Activated naive CD4-positive, alpha-beta T cell treated with anti-CD3 and anti-CD28 coated beads, Interleukin-2, amount 50 U/mL, for 72 hours (primary cell): ENCODE measurements around the gene ADGRV1. TPM values are rescaled to one million over a fixed set of nuclear protein-coding genes. Genes with fewer than 3 reads are reported as not detected.
"Not testable (repeated sequence)": the region's sequence is repeated elsewhere in the genome, so short reads cannot be mapped to it uniquely, and the experiment has no call there.

ENCODE experiments used
- ATAC-seq, 2 donors: fragments of 150-1000 bp; cut with Tn5 transposase; 2 replicates each; pipeline ENCODE4 v1.10.0; 2021; ENCODE audit warnings: mild to moderate bottlenecking in 2 of 2, moderate library complexity in 2 of 2
- DNase-seq, 2 donors: peaks; one replicate each; pipeline ENCODE4 v3.0.0; 2021 to 2022; ENCODE audit warnings: low spot score in 2 of 2
- H3K27ac Mint-ChIP-seq, 2 donors: one replicate each; pipeline ENCODE4 v1.8.0; 2022; ENCODE audit warnings: mild to moderate bottlenecking in 2 of 2, mixed read lengths in 2 of 2
- H3K36me3 Mint-ChIP-seq, 2 donors: one replicate each; pipeline ENCODE4 v1.8.0; 2022; ENCODE audit warnings: mixed read lengths in 2 of 2
- H3K9me3 Mint-ChIP-seq, 2 donors: one replicate each; pipeline ENCODE4 v1.8.0; 2022; ENCODE audit warnings: mixed read lengths in 2 of 2
- total RNA-seq, 2 donors: library from RNA; stranded (reverse); gene quantifications; one replicate each; pipeline ENCODE4 v1.2.3, GENCODE V29; 2022

Gene ADGRV1
- total RNA-seq, 2 donors from 2014 or later = 0.16 TPM; not detected in 1

DNA sequence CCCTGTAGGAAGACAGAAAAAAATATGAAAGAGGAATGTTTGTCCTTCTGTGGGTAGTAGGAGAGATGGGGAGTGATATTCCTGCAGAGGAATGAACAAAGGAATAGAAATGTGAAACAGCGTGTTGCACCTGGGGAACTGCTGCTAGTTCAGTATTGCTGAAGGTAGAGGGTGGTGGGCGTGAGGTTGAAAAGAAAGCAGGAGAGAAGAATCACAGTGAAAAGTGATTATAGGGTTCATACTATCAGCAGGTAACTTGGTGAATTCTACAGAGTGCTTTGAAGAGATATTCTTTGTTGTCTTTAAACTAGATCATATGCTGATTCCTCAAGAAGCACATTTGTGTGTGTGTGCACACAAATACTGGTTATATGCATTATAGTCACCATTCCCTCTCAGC is 95.6 kb downstream of the ADGRV1 start:
- no peaks in the 10 kb centered on the region for H3K9me3 Mint-ChIP-seq
- no peak for DNase-seq
- no peaks in the 10 kb centered on the region for H3K36me3 Mint-ChIP-seq
- no peak for ATAC-seq
- H3K27ac Mint-ChIP-seq = no peak overlapping the region

DNA sequence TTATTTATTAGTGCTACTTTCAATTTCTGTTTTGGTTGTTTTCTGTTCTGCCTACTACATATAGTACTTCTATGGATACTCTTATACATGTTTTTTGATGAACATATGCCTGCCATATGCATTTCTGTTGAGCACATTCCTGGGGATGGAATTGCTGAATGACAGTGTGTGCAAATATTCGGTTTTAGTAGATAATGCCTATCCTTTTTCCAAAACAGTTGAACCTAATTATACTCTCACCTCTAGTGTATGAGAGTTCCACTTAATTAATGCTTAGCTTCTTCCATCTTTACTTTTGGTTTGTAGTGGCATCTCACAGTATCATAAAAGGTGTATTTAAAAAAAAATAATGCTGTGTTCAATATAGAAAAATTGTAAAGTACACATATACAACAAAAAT is 96.8 kb downstream of the ADGRV1 start:
- DNase-seq = no peak
- no peaks in the 10 kb centered on the region for H3K9me3 Mint-ChIP-seq
- no peak overlapping the region for H3K27ac Mint-ChIP-seq

DNA sequence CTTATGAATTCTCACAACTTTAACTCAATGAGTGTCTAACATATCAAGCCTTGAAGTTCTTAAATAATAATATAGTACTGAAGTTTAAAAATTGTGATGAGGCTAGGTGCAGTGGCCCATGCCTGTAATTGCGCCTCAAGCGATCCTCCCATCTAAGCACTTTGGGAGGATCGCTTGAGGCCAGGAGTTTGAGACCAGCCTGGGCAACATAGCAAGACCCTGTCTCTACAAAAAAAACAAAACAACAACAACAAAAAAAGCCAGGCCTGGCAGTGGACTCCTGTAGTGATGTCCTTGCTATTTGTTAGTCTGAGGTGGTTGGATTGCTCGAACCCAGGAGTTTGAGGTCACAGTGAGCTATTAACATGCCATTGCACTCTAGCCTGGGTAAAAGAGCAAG is 98.4 kb downstream of the ADGRV1 start:
- no peak for ATAC-seq
- H3K36me3 Mint-ChIP-seq = no peaks in the 10 kb centered on the region
- H3K9me3 Mint-ChIP-seq = no peaks in the 10 kb centered on the region
- no peak overlapping the region for H3K27ac Mint-ChIP-seq
- no peak for DNase-seq

More for the DNA sequence above, 96.8 kb downstream of the ADGRV1 start:
- H3K36me3 Mint-ChIP-seq = no peaks in the 10 kb centered on the region
- ATAC-seq = no peak

DNA sequence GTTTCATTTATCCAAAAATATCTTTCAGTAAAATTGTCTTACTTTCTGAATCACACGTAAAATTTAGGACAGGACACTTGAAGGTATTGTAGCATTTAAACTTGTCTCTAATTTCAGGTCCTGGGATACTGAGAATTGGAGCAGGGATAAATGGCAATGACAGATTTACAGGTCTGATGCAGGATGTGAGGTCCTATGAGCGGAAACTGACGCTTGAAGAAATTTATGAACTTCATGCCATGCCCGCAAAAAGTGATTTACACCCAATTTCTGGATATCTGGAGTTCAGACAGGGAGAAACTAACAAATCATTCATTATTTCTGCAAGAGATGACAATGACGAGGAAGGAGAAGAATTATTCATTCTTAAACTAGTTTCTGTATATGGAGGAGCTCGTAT is 99.2 kb downstream of the ADGRV1 start:
- no peaks in the 10 kb centered on the region for H3K9me3 Mint-ChIP-seq
- ATAC-seq (no peak), DNase-seq (no peak)
- no peak overlapping the region for H3K27ac Mint-ChIP-seq
- no peaks in the 10 kb centered on the region for H3K36me3 Mint-ChIP-seq

DNA sequence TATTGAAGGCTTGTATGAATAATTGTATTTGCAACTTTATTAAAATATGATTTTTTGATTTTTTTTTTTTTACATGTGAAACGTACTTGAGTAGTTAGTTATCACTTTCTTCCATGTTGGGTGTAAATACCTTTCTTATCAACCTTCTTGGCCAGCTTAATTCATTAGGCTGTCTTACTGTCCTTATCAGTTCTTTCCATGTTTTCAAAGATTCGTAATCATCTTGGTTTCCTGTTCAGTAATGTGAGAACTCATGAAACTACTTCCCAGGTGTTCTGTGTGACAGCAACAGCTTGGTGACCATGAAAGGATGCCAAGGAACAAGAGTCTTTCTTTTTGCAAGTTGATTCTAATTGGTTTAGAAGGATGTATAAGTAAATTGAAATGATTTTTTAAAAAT is 100.0 kb downstream of the ADGRV1 start:
- DNase-seq (no peak), ATAC-seq (no peak)
- no peaks in the 10 kb centered on the region for H3K36me3 Mint-ChIP-seq
- no peaks in the 10 kb centered on the region for H3K9me3 Mint-ChIP-seq
- H3K27ac Mint-ChIP-seq = no peak overlapping the region

DNA sequence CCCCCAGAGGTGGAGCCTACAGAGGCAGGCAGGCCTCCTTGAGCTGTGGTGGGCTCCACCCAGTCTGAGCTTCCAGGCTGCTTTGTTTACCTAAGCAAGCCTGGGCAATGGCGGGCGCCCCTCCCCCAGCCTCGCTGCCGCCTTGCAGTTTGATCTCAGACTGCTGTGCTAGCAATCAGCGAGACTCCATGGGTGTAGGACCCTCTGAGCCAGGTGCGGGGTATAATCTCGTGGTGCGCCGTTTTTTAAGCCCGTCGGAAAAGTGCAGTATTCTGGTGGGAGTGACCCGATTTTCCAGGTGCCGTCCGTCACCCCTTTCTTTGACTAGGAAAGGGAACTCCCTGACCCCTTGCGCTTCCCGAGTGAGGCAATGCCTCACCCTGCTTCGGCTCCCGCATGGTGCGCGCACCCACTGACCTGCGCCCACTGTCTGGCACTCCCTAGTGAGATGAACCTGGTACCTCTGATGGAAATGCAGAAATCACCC is 109.5 kb downstream of the ADGRV1 start:
- not testable (repeated sequence) for DNase-seq, H3K27ac Mint-ChIP-seq, ATAC-seq, H3K9me3 Mint-ChIP-seq, H3K36me3 Mint-ChIP-seq

DNA sequence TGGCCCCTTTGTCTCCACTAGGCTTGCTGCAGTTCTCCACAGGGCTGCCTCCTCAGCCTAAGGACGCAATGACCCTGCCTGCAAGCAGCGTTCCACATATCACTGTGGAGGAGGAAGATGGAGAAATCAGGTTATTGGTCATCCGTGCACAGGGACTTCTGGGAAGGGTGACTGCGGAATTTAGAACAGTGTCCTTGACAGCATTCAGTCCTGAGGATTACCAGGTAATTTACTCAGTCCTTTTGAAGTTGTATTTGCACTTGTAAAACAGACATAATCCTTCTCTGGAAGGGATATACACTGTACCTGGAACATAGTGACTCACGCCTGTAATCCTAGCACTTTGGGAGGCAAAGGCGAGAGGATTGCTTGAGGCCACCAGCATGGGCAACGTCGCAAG is 116.6 kb downstream of the ADGRV1 start:
- DNase-seq (no peak), ATAC-seq (no peak)
- Mint-ChIP-seq H3K9me3 (no peaks in the 10 kb centered on the region), H3K27ac (no peak overlapping the region), H3K36me3 (no peaks in the 10 kb centered on the region)

DNA sequence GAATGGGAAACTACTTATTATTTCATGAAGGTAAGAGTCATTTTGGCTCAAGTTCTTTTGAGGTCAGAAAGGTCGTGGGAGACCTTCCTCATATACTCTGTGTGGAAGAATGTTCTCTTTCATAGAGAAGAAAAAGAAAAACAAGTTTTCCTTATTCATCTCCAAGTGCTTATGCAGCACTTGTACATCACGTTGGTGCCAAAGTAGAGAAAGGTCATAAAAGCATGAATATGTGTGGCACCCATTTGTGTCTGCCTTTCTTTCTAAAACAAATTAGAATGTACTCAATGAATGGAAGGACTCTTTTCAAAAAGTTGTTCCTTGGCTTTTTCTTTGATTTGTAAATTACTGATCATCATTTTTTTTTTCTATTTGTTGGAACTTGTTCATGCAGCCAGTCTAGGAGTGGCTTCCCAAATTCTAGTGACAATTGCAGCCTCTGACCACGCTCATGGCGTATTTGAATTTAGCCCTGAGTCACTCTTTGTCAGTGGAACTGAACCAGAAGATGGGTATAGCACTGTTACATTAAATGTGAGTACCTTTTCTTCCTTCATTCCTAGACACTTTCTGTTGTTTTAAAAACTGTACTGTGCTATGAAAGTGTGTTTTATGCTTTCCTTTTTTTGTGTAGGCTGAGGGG is 122.4 kb downstream of the ADGRV1 start:
- Mint-ChIP-seq H3K36me3 (no peaks in the 10 kb centered on the region), H3K9me3 (peaks cover 0 to 3% of the 10 kb centered on the region in 2 donors), H3K27ac (no peak overlapping the region)
- ATAC-seq (no peak), DNase-seq (no peak)

DNA sequence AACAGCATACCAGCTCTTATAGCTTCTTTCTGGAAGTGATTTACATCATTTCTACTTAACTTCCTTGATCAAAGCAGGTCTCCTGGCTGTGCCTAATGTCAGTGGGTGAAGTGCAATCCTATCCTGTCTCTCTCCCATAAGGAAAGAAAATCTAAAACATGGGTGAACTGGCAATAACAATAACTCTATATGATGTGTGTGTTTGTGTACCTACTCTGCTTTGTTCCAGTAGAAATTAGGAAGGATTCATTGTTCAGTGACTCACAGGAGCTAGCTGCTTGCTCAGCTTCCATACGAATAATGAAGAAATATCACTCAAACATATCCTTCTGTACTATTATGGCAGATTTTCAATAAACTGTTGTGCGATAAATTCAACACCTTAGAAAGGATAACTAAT is 123.7 kb downstream of the ADGRV1 start:
- no peak for DNase-seq
- Mint-ChIP-seq H3K27ac (no peak overlapping the region), H3K36me3 (no peaks in the 10 kb centered on the region), H3K9me3 (peaks cover 0 to 3% of the 10 kb centered on the region in 2 donors)
- ATAC-seq = no peak

DNA sequence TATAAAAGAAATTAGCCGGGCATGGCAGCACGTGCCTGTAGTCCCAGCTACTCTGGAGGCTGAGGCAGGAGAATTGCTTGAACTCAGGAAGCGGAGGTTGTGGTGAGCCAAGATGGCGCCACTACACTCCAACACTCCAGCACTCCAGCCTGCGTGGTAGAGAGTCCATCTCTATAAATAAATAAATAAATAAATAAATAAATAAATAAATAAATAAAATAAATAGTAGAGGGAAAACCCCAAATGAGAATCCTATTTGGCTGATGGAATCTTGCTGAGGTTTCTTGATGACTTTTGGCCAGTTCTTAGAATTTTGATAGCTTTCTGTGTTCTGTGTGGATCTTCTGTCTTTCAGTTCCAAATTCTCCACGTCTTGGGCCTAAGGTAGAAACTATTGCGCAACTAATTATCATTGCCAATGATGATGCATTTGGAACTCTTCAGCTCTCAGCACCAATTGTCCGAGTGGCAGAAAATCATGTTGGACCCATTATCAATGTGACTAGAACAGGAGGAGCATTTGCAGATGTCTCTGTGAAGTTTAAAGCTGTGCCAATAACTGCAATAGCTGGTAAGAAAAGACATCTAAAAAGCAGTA is 126.9 kb downstream of the ADGRV1 start:
- Mint-ChIP-seq H3K27ac (no peak overlapping the region), H3K9me3 (peaks cover 0 to 3% of the 10 kb centered on the region in 2 donors), H3K36me3 (no peaks in the 10 kb centered on the region)
- no peak for ATAC-seq
- DNase-seq = no peak

DNA sequence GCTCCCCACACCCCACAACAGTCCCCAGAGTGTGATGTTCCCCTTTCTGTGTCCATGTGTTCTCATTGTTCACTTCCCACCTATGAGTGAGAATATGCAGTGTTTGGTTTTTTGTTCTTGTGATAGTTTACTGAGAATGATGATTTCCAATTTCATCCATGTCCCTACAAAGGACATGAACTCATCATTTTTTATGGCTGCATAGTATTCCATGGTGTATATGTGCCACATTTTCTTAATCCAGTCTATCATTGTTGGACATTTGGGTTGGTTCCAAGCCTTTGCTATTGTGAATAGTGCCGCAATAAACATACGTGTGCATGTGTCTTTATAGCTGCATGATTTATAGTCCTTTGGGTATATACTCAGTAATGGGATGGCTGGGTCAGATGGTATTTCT is 127.8 kb downstream of the ADGRV1 start:
- not testable (repeated sequence) for H3K9me3 Mint-ChIP-seq

DNA sequence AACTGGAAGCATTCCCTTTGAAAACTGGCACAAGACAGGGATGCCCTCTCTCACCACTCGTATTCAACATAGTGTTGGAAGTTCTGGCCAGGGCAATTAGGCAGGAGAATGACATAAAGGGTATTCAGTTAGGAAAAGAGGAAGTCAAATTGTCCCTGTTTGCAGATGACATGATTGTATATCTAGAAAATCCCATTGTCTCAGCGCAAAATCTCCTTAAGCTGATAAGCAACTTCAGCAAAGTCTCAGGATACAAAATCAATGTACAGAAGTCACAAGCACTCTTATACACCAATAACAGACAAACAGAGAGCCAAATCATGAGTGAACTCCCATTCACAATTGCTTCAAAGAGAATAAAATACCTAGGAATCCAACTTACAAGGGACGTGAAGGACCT is 128.9 kb downstream of the ADGRV1 start:
- not testable (repeated sequence) for H3K36me3 Mint-ChIP-seq

More for the DNA sequence above, 127.8 kb downstream of the ADGRV1 start:
- not testable (repeated sequence) for DNase-seq, H3K27ac Mint-ChIP-seq, H3K36me3 Mint-ChIP-seq, ATAC-seq

DNA sequence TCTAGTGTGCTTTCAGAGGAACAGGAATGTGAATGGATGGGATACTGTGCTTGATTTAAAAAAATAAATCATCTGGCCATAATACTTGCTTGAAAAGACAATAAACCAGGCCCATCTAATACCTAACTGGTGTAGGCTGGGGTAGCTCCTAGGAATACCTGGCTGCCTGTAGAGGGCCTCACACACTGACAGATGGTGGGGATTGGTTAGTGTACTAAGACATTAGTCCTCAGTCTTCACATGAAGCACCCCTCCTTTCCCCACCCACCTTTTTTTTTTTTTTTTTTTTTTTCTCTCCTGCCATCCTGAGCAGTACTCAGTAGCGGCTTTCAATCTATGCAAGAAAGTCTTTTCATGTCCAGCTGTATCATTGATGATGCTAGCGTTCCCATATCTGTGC is 130.5 kb downstream of the ADGRV1 start:
- H3K9me3 Mint-ChIP-seq = peaks cover 0 to 3% of the 10 kb centered on the region in 2 donors

More for the DNA sequence above, 128.9 kb downstream of the ADGRV1 start:
- not testable (repeated sequence) for H3K27ac Mint-ChIP-seq, ATAC-seq, DNase-seq, H3K9me3 Mint-ChIP-seq

DNA sequence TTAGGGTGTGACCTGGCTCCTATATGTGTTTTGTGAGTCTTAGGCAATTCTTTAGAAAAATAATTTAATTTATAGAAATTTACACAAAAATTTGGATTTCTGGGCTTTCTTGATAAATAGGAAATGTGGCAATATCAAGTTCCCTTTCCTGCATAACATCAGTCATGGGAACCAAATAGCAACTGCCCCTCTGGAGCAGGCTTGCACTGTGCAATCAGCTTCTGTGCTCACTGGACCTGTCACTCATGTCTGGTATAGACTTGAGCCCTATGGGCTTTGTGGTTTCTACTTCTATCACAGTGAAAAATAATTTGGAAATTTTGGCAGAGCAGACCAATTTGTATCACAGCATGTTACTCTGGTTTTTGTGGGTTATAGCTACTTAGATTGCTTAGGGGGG is 131.7 kb downstream of the ADGRV1 start:
- no peak for ATAC-seq
- H3K36me3 Mint-ChIP-seq = no peaks in the 10 kb centered on the region
- no peak for DNase-seq
- H3K9me3 Mint-ChIP-seq = peaks cover 0 to 3% of the 10 kb centered on the region in 2 donors
- no peak overlapping the region for H3K27ac Mint-ChIP-seq

More for the DNA sequence above, 130.5 kb downstream of the ADGRV1 start:
- no peaks in the 10 kb centered on the region for H3K36me3 Mint-ChIP-seq
- ATAC-seq (no peak), DNase-seq (no peak)
- no peak overlapping the region for H3K27ac Mint-ChIP-seq

DNA sequence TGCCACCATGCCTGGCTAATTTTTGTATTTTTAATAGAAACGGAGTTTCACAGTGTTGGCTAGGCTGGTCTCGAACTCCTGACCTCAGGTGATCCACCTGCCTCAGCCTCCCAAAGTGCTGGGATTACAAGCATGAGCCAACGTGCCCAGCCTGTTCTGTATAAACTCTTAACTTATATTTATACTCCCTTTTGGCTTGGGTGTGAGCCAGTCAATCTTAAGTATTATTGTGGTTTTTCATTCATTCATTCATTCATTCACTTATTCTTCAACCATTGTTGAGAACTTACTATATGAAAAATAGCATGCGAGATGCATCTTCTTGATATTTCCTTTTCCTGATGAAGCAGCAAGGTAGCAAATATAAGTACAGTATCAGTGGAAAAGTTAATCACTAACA is 132.9 kb downstream of the ADGRV1 start:
- no peak for DNase-seq
- no peaks in the 10 kb centered on the region for H3K9me3 Mint-ChIP-seq
- ATAC-seq = no peak
- no peaks in the 10 kb centered on the region for H3K36me3 Mint-ChIP-seq
- no peak overlapping the region for H3K27ac Mint-ChIP-seq

DNA sequence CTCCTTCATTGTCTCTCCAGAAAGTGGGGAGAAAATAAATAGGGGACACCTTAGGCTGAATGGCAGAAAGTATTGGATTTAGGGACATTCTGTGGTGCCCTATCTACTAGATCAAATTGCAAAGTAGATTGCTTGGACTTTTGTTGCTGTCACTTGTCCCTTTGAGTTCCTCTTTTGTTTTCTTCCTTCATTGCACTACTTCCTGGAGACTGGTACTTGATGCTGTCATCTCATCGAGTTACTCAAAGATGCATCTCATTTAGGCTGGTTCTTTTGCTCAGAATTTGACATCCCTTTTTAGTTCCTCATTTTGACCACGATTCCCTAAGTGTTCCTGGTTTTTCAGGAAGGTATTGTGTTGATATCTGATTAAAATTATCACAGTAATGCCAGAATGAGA is 137.6 kb downstream of the ADGRV1 start:
- Mint-ChIP-seq H3K27ac (no peak overlapping the region), H3K9me3 (no peaks in the 10 kb centered on the region), H3K36me3 (no peaks in the 10 kb centered on the region)
- DNase-seq (no peak), ATAC-seq (no peak)

DNA sequence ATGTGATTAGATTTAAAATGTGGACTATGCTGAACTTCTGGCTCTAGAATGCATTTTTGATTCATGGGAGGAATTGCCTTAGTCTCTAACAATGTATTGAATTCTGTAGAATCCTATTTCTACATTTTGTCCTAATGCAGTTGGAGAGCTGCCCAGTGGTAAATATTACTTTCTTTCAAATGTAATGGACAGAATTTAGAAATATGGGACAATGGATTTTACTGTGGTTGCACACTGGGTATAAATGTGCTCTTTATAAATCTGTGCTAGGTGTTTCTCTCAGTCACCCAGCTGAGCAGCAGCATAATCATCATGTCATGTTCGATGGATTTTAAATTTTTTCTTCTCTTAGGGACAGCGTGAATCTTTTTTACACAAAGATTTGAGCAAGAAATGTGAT is 141.7 kb downstream of the ADGRV1 start:
- DNase-seq (no peak), ATAC-seq (no peak)
- Mint-ChIP-seq H3K36me3 (no peaks in the 10 kb centered on the region), H3K9me3 (no peaks in the 10 kb centered on the region), H3K27ac (no peak overlapping the region)

DNA sequence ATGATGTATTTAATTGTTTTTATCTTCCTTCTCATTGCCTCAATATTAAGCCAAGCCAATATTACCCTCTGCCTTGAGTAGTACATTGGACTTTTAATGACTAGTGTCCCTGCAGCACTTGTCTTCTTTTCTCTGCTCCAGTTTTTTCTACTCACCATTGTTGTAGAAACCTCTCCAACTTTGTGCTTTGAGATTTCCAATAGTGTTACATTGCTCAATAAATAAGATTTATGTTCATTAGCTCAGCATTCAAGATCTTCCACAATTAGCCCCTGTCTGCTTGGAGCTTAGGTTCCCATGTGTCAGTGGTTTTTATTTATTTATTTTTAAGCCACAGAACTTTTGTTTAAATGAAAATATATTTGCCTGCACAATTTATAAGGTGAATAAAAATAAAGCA is 145.3 kb downstream of the ADGRV1 start:
- no peaks in the 10 kb centered on the region for H3K36me3 Mint-ChIP-seq
- DNase-seq = no peak
- no peak overlapping the region for H3K27ac Mint-ChIP-seq
- H3K9me3 Mint-ChIP-seq = no peaks in the 10 kb centered on the region
- ATAC-seq = no peak
